HTR-8/SVneo (cell line): ENCODE data around the gene RGS14.
"Not testable (repeated sequence)": the region's sequence is repeated elsewhere in the genome, so short reads cannot be mapped to it uniquely, and the experiment has no call there.

Experiments used
- DNase-seq: peaks from one replicate; pipeline ENCODE4 v3.0.0; 2011; ENCODE audit warnings: low spot score, mixed read lengths; ENCODE audit not compliant: insufficient read length
- FAIRE-seq: peaks from 2 replicates; lab custom pipeline; 2011; peaks lifted over from hg19 to GRCh38; lab: Jason Lieb, UNC

Gene RGS14

DNA sequence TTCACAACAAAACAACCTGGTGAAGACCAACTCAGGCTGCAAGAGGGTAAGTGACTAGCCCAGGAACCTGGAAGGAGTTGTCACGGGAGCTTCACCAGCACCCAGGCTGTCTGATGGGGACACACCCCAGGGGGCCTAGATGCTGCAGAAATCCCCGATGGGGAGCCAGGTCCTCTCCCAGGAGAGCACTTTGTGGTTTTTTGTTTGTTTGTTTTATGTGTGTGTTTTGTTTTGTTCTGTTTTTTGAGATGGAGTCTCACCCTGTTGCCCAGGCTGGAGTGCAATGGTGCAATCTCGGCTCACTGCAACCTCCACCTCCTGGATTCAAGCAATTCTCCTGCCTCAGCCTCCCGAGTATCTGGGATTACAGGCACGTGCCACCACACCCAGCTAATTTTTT is 17.8 kb downstream of the RGS14 start:
- FAIRE-seq, DNase-seq: not testable (repeated sequence)

DNA sequence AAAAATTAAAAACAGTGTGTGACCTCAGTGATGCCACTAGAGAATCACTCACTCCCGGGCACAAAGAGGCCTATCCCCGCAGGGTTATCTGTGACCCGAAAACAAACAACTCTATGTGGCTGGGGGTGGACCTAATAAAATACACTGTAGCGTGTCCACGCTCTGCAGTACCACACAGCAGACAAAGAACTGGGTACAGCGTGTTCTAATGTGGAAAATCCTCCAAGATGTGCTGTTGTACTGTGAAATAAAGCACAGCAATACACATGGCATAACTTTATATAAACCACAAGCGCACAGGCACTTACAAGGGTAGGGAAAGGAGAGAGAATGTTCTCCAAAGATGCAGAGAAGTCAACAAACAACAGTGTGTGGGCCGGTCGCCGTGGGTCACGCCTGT is 18.4 kb downstream of the RGS14 start:
- FAIRE-seq: no peak
- no peak for DNase-seq

DNA sequence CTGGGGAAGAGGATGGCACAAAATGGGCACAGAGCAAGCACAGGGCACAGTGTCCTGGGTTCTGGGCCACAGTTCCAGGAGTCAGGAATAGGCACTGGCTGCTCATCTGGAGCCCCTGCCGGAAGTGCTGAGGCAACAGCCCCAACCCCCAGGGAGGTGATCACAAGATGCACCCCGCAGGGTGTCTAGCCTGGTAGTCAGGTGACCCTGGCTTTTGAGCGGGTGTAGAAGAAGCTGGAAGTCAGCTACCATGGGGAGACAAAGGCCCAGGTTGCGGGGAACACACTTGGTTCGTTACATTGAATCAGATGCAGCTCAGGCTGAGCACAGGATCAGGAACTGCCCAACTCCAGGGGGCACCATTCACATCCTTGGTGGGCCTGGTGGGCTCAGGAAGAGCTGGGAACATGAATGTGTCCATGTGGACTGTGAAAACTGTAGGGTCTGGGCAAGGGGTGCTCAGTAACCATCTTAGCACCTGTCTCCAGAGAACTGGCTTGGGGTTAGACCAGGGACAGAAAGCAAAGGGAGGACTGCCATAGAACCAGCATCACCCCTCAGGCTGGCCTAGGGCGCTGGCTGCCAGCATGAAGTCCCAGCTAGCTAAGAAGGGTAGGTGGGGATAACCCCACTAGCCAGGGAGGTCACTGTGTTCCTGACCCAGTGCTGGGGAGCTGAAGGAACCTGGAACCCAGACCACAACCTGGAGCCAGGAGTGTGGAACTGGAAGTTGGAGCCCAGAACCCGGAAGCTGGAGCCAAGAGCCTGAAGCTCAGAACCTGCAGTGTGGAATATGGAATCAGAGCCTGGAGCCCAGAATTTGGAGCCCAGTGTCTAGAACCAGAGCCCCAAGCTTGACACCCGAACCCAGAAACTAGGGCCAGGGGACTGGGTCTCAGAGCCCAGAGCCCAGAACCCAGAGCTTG is 20.4 kb downstream of the RGS14 start:
- no peak for FAIRE-seq
- DNase-seq: no peak

DNA sequence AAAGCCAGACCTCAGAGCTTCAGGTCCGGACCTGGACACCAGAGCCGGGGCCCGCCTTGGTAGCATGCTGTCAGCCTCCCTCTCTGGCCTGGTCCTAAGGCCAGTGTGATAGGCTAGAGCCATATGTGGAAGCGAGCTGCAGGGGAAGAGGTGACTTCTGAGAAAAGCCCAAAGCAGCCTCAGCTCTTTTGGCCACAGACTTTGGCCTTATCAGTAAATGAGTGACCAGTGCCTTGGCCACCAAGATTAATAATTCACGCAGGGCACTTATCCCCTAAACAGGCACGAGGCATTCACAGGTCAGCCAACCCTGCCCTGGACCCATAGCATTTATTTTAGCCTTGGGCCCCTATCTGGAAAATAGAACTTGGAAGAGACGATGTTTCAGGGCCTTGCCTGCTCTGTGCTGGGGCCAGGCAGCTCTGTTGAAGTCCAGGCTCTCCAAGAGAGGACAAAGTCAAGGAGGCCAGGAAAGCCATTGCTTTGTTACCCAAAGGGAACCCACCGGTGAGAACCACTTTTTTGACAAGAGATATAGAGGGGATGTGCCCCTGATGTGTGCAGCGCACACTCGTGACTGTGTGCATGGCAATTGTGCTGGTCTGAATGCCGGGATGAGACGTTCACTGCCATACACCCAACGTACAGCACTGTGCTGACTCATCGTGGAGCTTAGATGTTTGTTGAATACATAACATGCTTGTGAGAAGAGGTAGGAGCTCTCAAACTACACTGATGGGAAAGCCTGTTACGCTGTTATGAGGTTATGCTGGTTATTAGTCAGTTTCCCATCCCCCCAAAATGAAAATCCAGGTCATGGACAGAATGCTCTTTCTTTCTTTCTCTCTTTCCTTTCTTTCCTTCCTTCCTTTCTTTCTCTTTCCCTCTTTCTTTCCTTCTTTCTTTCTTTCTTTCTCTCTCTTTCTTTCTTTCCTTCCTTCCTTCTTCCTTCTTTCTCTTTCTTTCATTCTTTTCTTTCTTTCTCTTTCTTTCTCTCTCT is 21.5 kb downstream of the RGS14 start:
- FAIRE-seq: peak; percentile 52
- DNase-seq: peak; percentile 38

DNA sequence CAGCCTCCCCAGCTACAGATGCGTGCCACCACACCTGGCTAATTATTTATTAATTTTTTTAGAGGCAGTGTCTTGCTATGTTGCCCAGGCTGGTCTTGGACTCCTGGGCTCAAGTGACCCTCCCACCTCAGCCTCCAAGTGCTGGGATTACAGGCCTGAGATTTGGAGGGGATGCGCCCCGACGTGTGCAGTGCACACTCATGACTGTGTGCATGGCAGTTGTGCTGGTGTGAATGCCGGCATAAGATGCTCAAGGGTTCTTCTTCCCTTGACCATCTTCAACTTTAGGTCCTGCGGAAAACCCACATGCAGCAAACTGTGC is 23.0 kb downstream of the RGS14 start:
- FAIRE-seq (no peak), DNase-seq (no peak)

DNA sequence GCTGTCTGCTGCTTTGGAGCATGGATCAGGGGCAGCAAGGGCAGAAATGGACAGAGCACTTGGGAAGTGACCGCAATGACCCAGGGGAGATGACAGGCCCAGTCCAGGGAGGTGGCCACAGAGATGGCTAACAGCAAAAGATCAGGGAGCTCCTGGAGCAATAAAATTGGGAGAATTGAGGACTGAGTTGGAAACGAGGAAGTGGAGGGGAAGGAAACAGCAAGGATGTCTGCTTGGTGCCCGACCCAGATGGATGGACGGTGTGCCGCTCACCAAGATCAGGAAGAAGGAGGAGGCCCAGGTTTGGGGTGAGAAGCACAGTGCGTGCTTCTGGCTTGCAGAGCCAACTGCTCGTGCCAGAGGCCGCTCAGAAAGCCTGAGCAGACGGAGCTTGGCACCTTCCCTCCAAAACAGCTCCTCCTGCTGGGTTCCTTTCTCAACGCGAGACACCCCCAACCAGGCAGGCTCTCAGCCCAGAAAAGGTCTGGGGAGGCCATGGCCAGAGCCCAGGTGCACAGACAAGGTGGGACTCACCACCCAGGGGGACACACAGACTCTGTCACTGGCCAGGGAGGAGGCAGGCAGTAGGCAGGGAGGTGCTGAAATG is 24.8 kb downstream of the RGS14 start:
- no peak for DNase-seq
- FAIRE-seq: no peak

DNA sequence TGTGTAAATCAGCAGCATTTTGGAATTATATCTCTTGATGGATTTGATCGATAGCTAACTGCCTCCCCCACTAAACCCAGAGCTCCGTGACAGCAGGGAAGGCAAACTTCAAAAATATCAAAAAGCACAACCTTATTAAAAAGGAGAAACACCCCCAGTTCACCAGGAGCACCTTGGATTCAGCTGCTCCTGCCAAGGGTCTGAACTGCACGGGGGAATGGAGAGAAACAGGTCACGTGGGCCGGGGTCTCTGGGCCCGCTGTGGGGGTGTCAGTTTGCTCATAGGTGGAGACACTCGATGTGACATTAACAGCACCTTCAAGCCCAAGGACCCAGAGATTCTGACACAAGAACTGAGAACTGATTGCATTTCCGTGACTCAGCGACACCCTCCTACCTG is 25.5 kb downstream of the RGS14 start:
- FAIRE-seq (no peak), DNase-seq (no peak)

DNA sequence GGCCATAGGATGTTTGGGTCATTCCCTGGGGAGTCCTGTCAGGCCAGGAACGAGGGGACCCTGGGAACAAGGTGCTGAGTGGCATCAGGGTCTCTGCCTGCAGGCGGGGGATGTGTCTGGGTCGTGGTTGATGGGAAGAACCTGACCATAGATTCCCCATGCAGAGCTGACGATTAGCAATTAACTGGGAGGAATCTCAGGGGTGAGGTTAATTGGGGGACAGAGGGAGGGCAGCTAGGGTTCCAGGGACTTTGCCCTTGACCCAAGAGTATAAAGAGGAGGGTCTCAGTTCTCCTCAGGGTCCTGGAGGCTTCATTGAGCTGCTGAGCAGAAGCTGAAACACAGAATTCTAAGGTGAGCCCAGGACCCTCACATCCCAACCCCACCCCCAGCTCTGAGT is 26.4 kb downstream of the RGS14 start, which contains the start of gene SLC34A1:
Gene SLC34A1, plus strand, starts transcription at position 301 of the 400 bp plus-strand sequence. CDS start 1,308 bp downstream, outside the sequence.
- no peak for DNase-seq
- FAIRE-seq: no peak

DNA sequence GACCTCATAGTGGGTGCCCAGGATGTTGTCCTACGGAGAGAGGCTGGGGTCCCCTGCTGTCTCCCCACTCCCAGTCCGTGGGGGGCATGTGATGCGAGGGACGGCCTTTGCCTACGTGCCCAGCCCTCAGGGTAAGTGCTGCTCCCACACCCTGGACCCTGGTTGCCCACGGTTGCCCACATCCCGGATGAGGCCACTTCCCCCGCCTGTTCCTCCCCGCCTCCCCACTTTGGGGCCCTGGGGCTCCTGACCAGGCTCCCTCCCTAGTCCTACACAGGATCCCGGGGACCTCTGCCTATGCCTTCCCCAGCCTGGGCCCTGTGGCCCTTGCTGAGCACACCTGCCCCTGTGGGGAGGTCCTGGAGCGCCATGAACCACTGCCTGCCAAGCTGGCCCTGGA is 28.0 kb downstream of the RGS14 start:
- no peak for FAIRE-seq
- no peak for DNase-seq

DNA sequence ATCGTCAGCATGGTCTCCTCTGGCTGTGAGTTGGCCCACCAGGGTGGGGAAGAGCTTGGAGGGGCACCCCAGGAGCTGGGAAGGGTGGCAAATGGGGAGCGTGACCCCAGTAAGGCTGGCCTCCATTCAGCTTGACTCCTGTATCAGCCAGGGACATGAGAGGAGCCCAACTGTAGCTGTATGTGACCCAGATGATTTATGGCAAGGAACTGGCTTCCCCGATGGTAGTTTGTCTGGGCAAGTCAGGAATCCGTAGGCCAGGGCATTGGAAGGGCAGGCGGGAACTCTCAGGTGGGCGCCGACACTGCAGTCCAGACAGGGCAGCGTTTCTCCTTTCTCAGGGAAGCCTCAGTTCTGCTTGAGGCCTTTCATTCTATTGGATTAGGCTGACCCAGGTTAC is 28.8 kb downstream of the RGS14 start:
- FAIRE-seq (no peak), DNase-seq (no peak)

DNA sequence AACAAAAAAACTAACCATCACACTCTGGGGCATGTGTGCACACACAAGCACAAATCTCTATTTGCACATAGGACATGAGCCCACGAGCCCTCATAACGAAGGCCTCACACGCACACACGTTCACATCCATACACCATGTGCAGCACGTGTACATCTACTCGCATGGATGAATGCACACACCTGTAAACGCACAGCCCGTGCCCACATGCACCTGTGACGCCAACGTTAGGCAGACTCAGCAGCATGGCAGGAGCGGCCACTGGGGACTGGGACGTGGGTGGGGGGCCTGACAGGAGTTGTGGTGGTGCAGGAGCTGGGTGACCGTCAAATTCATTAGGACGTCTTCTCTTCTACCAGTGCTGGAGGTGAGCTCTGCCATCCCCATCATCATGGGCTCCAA is 29.7 kb downstream of the RGS14 start:
- FAIRE-seq (no peak), DNase-seq (no peak)

DNA sequence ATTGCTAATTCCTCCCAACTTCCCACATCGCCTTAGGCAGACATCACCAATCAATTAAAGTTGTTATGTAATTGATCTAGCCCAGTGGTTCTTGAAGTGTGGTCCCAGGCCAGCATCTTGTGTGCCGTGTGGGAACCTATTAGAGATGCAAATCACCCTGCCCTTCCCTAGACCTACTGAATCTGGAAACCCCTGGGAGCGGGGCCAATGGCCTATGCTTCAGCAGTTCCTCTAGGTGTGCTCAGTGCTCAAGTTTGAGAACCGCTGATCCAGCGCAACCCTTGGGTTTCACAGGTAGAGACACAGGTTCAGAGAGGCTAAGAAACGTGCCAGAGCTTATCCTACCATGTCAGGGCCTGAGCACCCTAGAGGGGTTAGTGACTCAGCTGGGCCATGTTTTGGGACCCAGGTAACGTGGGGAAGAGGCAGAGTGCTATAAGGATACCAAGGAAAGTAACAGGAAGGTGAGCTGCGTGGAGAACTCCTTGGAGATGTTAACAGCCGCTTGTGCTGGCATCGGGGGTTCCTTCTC is 30.9 kb downstream of the RGS14 start:
- DNase-seq (no peak), FAIRE-seq (no peak)

DNA sequence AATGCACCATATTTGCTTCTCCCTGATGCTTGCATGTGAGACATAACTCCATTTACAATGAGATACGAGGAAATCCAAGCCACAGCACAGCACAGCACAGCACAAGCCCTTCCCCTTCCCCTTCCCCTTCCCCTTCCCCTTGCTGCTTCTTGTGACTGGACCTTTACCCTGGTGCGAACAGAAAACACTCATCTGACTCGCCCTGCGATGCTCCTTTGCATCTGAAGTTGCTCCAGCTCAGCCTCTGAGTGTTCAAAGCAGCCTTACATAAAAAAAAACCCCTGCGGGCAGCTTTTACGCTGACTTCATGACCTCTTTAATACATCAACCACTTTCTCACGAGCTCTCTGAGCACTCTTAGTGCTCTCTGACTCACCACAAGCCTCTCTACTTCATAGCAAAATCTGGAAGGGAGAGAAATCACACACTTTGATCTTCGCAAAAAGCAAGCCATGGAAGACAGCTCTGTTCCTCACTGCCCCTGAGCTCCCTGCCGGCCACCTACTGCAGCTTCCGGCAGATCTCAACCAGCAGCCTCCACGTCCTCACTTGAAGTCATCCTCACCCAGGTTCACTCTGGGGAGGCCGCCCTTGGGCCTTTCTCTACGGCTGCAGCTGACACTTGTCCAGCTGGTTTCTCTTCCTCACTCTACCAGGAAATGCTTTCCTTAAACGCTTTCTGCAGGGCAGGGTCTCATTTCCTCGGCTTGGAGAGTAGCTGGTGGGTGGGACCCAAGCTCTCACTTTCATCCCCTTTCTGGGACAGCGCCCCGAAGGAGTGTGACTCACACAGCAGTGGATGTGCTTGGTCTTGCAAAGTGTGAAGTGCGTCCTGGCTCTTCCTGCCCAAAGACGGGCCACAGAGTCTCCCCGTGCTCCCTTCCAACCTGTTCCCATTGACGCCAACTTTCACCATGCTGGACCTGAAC is 31.8 kb downstream of the RGS14 start:
- DNase-seq (peak; percentile 71), FAIRE-seq (peak; percentile 72)

DNA sequence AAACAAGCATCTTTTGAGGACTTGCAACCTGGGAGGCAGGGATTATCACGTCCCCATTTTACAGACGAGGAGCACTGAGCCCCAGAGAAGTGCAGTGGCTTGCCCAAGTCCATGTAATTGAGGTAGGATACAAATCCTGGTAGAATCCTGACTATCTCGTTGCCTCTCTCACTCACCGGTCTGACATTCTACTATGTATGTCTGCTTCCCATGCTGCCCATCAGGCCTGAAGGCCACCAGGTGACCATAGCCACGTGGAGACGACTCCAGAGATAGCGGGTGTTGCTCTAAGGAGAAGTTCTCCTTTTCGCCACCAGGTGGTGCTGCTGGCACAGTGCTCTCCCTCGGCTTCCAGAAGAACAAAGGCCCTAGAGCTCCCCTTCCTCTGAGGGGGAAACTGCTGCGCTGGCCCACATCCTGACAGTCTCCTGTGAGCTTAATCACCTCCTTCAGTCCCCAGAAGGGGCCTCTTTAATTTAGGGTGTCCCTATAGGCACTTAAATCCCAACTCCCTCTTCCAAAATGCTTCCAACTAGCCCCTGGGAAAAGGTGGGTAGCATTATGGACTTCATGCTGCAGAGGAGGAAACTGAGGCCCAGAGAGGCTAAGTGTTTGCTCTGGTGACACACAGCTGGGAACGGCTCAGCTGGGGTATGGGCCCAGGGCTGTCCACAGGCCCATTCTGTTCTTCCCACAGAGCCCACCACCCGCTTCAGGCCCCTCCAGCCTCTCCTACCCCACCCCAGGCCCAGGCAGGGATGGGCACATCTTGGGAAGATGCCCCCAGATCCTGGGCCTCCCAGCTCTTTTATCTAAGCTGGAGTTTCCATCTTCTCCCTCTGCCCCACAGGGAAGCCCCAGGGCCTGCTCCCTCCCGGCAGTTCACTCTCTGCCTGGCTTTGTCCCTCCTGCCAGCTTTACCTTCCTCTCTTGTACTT is 32.9 kb downstream of the RGS14 start:
- DNase-seq (peak; percentile 93), FAIRE-seq (peak; percentile 92)

DNA sequence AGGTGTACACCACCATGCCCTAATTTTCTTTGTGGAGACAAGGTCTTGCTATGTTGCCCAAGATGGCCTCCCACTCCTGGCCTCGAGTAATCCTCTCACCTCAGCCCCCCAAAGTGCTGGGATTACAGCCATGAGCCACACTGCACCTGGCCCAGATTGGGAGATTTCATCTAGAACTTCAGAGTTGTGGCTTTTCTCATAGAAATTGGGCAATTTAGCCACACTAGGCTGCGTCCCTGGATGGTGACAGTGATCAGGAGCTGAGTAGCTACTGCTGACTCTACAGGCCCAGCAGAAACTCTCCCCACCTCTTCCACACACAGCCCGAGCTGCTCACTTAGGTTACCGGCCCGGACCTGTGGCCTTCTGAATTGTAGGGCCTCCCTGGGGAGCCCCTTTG is 35.0 kb downstream of the RGS14 start:
- DNase-seq: no peak
- FAIRE-seq: no peak

DNA sequence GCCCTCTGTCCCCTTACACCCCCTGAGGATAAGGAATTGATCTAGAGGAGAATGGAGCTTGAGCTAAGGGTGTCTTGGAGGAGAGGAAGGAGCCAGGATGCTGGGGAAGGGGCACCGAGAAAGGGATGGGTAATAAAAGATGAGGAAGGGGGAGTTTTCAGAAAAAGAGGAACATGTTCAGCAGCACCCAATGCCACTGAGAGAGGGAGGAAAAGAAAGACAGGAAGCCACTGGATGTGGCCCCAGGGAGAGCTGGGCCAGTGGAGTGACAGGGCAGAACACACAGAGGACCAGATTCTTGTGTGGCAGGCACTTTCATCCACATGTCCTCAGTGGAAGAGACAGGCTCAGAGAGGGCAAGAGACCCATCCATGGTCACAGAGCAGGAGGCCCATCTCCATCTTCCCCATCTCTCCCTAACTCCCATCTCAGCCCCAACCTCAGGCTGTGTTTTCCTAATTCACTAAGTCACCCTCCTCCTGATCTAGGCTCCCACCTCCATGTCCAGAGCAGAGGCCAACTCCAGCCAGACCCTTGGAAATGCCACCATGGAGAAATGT is 35.6 kb downstream of the RGS14 start:
- DNase-seq (no peak), FAIRE-seq (no peak)

DNA sequence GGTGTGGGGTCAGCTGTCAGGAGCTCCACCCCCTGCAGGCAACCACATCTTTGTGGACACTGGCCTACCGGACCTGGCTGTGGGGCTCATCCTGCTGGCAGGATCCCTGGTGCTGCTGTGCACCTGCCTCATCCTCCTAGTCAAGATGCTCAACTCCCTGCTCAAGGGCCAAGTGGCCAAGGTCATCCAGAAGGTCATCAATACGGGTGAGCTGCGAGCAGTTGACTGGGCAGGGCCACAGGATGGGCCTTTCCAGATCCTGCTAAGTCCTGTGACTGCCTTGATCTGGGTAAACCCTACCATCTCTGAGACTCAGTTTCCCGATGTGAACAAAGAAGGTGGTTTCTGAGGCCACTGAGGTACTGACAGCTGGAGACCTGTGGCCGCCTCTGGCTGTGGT is 36.3 kb downstream of the RGS14 start:
- no peak for FAIRE-seq

DNA sequence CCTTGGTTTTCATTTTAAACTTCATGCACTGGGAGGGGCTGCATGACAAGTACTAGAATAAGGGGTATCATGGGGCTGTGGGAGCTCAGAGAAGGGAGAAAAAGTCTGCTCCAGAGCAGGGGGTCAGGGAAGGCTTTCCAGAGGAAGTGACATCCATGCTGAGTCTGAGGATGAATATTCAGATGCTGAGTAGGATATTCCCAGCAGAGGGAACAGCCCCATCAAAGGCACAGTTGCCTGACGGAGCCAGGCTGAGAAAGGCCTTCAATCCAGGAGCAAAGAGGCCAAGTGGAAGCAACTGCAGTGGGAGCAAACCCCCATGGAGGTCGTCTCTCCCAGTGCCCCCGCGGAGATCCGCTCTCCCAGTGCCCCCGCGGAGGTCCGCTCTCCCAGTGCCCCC is 38.4 kb downstream of the RGS14 start:
- DNase-seq: no peak
- no peak for FAIRE-seq

More for the DNA sequence above, 36.3 kb downstream of the RGS14 start:
- DNase-seq: no peak
